A673 (cell line): ENCODE measurements around the gene ZDHHC7.

Source experiments
- EZH2 ChIP-seq: fragments of 200-600 bp; sonication (generic); IDR thresholded peaks from 2 replicates; pipeline ENCODE4 v1.6.1; 2017; ENCODE audit warnings: borderline replicate concordance, low read depth, mild to moderate bottlenecking, mixed read lengths, antibody characterized with exemption, low read length; ENCODE audit not compliant: poor library complexity, severe bottlenecking
- TF ChIP-seq, protein P1 (sequence below): fragments of 300-800, 200-600 bp; sonication (generic); conservative IDR thresholded peaks from 2 replicates; pipeline ENCODE4 v1.5.1; 2017; ENCODE audit warnings: low read depth, mild to moderate bottlenecking, antibody characterized with exemption, low read length, moderate library complexity, mixed read lengths

DNA sequence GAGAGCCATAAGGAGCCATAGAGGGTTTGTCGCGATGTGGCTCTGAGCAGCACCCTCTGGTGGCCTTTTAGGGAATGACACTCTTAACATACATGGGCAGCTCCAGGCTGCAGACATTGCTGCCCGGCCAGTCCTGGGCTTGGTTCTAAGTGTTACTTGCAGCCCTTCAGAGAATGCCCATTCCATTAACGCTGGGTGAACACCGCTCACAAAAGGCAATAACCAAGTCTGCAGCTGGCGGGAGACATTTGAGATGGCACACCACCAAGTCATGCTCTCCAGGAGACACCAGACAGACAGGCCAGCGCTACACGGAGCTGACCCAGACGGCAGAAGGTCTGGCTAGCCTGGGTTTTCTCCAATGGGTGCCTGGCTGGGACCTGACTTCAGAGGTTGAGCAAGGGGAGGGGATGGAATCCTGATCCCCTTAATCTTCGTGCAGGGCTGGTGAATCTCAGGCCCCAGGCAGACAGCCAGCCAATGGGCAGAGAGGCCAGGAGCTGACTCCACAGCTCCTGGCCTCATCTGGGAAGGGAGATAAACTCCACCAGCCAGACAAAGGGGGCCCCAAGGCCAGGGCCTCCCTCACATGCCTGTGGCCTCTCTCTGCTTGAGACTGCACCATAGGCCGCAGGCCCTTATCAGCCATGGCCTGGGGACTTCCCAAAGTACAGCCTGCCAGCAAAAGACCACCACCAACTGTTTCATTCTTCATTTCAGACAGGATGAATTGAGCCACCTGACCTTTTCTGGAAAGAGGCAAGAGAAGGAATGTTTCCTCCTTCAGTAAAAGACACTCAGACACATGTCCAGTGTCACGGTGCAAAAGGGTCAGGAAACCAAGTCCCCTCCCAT lies 58.8 kb downstream of the ZDHHC7 start:
- TF ChIP-seq EZH2 = no peak
- TF ChIP-seq, protein P1, sequence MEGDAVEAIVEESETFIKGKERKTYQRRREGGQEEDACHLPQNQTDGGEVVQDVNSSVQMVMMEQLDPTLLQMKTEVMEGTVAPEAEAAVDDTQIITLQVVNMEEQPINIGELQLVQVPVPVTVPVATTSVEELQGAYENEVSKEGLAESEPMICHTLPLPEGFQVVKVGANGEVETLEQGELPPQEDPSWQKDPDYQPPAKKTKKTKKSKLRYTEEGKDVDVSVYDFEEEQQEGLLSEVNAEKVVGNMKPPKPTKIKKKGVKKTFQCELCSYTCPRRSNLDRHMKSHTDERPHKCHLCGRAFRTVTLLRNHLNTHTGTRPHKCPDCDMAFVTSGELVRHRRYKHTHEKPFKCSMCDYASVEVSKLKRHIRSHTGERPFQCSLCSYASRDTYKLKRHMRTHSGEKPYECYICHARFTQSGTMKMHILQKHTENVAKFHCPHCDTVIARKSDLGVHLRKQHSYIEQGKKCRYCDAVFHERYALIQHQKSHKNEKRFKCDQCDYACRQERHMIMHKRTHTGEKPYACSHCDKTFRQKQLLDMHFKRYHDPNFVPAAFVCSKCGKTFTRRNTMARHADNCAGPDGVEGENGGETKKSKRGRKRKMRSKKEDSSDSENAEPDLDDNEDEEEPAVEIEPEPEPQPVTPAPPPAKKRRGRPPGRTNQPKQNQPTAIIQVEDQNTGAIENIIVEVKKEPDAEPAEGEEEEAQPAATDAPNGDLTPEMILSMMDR = peak; percentile 79
